SK-N-SH (cell line): ENCODE measurements around the gene AUTS2. TPM values are rescaled to one million over a fixed set of nuclear protein-coding genes. Genes with fewer than 3 reads are reported as not detected.

Experiments used
- CTCF ChIA-PET: fragments of 300-600, 350-600 bp; formaldehyde crosslinking; extraction: SDS; loops from one replicate; lab custom pipeline; 2021; lab: Yijun Ruan, JAX
- POLR2A ChIA-PET: fragments of 350-600 bp; sonication (Branson Sonifier 250); formaldehyde crosslinking; extraction: SDS; loops from one replicate; lab custom pipeline; 2020; ENCODE audit warnings: antibody characterized with exemption, inconsistent platforms; lab: Yijun Ruan, JAX
- DNase-seq: peaks from one replicate; pipeline ENCODE4 v3.0.0; 2012
- H2AFZ ChIP-seq: fragments of 200-600 bp; sonication (generic); 2 replicates; pipeline ENCODE4 v1.8.1; 2016; ENCODE audit warnings: antibody characterized with exemption, mild to moderate bottlenecking, low read depth
- H3F3A ChIP-seq: fragments of 200-600 bp; sonication (generic); replicated peaks from 2 replicates; pipeline ENCODE3; 2016; ENCODE audit warnings: antibody characterized with exemption, mild to moderate bottlenecking; ENCODE audit not compliant: insufficient read depth
- H3K27ac ChIP-seq, 2 experiments: fragments of 200-500 bp in 1 of 2; fragments of 200-600 bp in 1 of 2; sonication (Bioruptor generic) in 1 of 2; sonication (generic), shearing (Covaris generic) in 1 of 2; 2 replicates each; pipeline versions ENCODE4 v1.5.1 to v1.6.1; 2014 to 2016; ENCODE audit warnings: low read depth in 2 of 2, inconsistent platforms in 1 of 2, low read length in 1 of 2, mild to moderate bottlenecking in 1 of 2, mixed read lengths in 1 of 2
- H3K27me3 ChIP-seq: fragments of 200-600 bp; sonication (generic), shearing (Covaris generic); 2 replicates; pipeline ENCODE4 v1.6.1; 2016; ENCODE audit warnings: mixed run types; ENCODE audit not compliant: insufficient read depth
- H3K36me3 ChIP-seq, 2 experiments: fragments of 200-500 bp in 1 of 2; fragments of 200-600 bp in 1 of 2; sonication (Bioruptor generic) in 1 of 2; sonication (generic) in 1 of 2; replicated peaks in 1 of 2; 2 replicates each; pipeline versions ENCODE3 to v1.5.1; 2014 to 2016; ENCODE audit warnings: low read length in 1 of 2, mild to moderate bottlenecking in 1 of 2; ENCODE audit not compliant: insufficient read depth in 2 of 2, control insufficient read depth in 1 of 2
- H3K4me1 ChIP-seq, 2 experiments: fragments of 200-500 bp in 1 of 2; fragments of 200-600 bp in 1 of 2; sonication (Bioruptor generic) in 1 of 2; sonication (generic), shearing (Covaris generic) in 1 of 2; 2 replicates each; pipeline versions ENCODE4 v1.5.1 to v1.6.1; 2014 to 2016; ENCODE audit warnings: low read depth in 1 of 2, low read length in 1 of 2, mixed run types in 1 of 2; ENCODE audit not compliant: insufficient read depth in 2 of 2, control insufficient read depth in 1 of 2
- H3K4me2 ChIP-seq: fragments of 200-600 bp; sonication (generic), shearing (Covaris generic); 2 replicates; pipeline ENCODE4 v1.6.1; 2017; ENCODE audit warnings: mixed run types
- H3K4me3 ChIP-seq, 2 experiments: fragments of 200-500 bp in 1 of 2; fragments of 200-600 bp in 1 of 2; sonication (Bioruptor generic) in 1 of 2; sonication (generic), shearing (Covaris generic) in 1 of 2; 2 replicates each; pipeline versions ENCODE4 v1.5.1 to v1.8.1; 2014 to 2016; ENCODE audit warnings: low read depth in 2 of 2, inconsistent platforms in 1 of 2, low read length in 1 of 2, mild to moderate bottlenecking in 1 of 2, mixed read lengths in 1 of 2, moderate library complexity in 1 of 2
- H3K79me2 ChIP-seq: fragments of 200-600 bp; sonication (generic); 2 replicates; pipeline ENCODE4 v1.8.1; 2017; ENCODE audit warnings: mild to moderate bottlenecking; ENCODE audit not compliant: insufficient read depth
- H3K9ac ChIP-seq: fragments of 200-600 bp; sonication (generic); 2 replicates; pipeline ENCODE4 v1.6.1; 2017; ENCODE audit warnings: mixed run types
- H3K9me2 ChIP-seq: fragments of 200-600 bp; sonication (generic); 2 replicates; pipeline ENCODE4 v1.6.1; 2017; ENCODE audit warnings: mixed run types
- H3K9me3 ChIP-seq: fragments of 200-600 bp; sonication (generic); 2 replicates; pipeline ENCODE4 v1.6.1; 2017; ENCODE audit warnings: mixed run types, mild to moderate bottlenecking, moderate library complexity
- H4K20me1 ChIP-seq: fragments of 200-600 bp; sonication (generic); 2 replicates; pipeline ENCODE4 v1.6.1; 2017; ENCODE audit warnings: mild to moderate bottlenecking, mixed run types; ENCODE audit not compliant: insufficient read depth
- EZH2phosphoT487 ChIP-seq: fragments of 200-600 bp; sonication (generic); IDR thresholded peaks from 2 replicates; pipeline ENCODE4 v1.6.1; 2017; ENCODE audit warnings: low read depth, mixed run types, mild to moderate bottlenecking, antibody characterized with exemption, moderate library complexity, borderline replicate concordance
- FOXM1 ChIP-seq: IDR thresholded peaks from 2 replicates; pipeline ENCODE4 v1.4.0; 2012; ENCODE audit warnings: low read depth, mild to moderate bottlenecking
- GABPA ChIP-seq: IDR thresholded peaks from 2 replicates; pipeline ENCODE4 v1.4.0; 2012; ENCODE audit warnings: low read depth, mild to moderate bottlenecking
- JUND ChIP-seq: IDR thresholded peaks from 2 replicates; pipeline ENCODE4 v1.4.0; 2012
- MEF2A ChIP-seq: IDR thresholded peaks from 2 replicates; pipeline ENCODE4 v1.4.0; 2012; ENCODE audit warnings: low read depth, borderline replicate concordance
- MXI1 ChIP-seq: IDR thresholded peaks from 2 replicates; pipeline ENCODE4 v1.6.1; 2012; ENCODE audit warnings: mild to moderate bottlenecking, low read depth, low read length, improper control_type of control experiment
- NFIC ChIP-seq: IDR thresholded peaks from 2 replicates; pipeline ENCODE4 v1.4.0; 2012; ENCODE audit warnings: borderline replicate concordance
- NRF1 ChIP-seq: IDR thresholded peaks from 2 replicates; pipeline ENCODE4 v1.6.1; 2012; ENCODE audit warnings: low read depth, mild to moderate bottlenecking, low read length
- RAD21 ChIP-seq: IDR thresholded peaks from 2 replicates; pipeline ENCODE4 v1.6.1; 2012; ENCODE audit warnings: mild to moderate bottlenecking, low read length
- RCOR1 ChIP-seq: fragments of 150-350 bp; IDR thresholded peaks from 2 replicates; pipeline ENCODE4 v1.6.1; 2017; ENCODE audit warnings: antibody characterized with exemption, low read length
- RFX5 ChIP-seq: IDR thresholded peaks from 2 replicates; pipeline ENCODE4 v1.6.1; 2012; ENCODE audit warnings: mild to moderate bottlenecking, improper control_type of control experiment, low read length
- RXRA ChIP-seq: IDR thresholded peaks from 2 replicates; pipeline ENCODE4 v1.4.0; 2012; ENCODE audit warnings: low read depth, mild to moderate bottlenecking, borderline replicate concordance
- SMC3 ChIP-seq: IDR thresholded peaks from 2 replicates; pipeline ENCODE4 v1.6.1; 2012; ENCODE audit warnings: low read depth, low read length, improper control_type of control experiment
- WGBS: methylation state at CpG from one replicate; pipeline ENCODE4 v1.1.6; 2017; ENCODE audit warnings: low lambda C conversion rate; 5-methylcytosine and 5-hydroxymethylcytosine counted together
- polyA plus RNA-seq, 3 experiments: library from polyadenylated mRNA; depleted of rRNA; stranded (reverse); fragments of >200 nt; gene quantifications; 2 replicates each; pipeline ENCODE4 v1.2.3, GENCODE V29; 2012
- TF ChIP-seq, protein P1 (sequence below): fragments of 150-350 bp; IDR thresholded peaks from 2 replicates; pipeline ENCODE4 v1.6.1; 2016; ENCODE audit warnings: mild to moderate bottlenecking, low read depth, low read length
- TF ChIP-seq, protein P2 (sequence below): IDR thresholded peaks from 2 replicates; pipeline ENCODE4 v1.6.1; 2012; ENCODE audit warnings: mild to moderate bottlenecking, low read depth, low read length, moderate library complexity
- TF ChIP-seq, protein P3 (sequence below): fragments of 150-350 bp; IDR thresholded peaks from 2 replicates; pipeline ENCODE4 v1.6.1; 2017; ENCODE audit warnings: antibody characterized with exemption, low read length, low read depth, borderline replicate concordance
- TF ChIP-seq, protein P4 (sequence below): fragments of 200-600 bp; sonication (generic); IDR thresholded peaks from 2 replicates; pipeline ENCODE4 v1.6.1; 2017; ENCODE audit warnings: antibody characterized with exemption, mild to moderate bottlenecking, moderate library complexity

Gene AUTS2
- polyA plus RNA-seq, 1 of the 3 experiments (the other 2 are of a cell fraction) = 15.6 TPM

DNA sequence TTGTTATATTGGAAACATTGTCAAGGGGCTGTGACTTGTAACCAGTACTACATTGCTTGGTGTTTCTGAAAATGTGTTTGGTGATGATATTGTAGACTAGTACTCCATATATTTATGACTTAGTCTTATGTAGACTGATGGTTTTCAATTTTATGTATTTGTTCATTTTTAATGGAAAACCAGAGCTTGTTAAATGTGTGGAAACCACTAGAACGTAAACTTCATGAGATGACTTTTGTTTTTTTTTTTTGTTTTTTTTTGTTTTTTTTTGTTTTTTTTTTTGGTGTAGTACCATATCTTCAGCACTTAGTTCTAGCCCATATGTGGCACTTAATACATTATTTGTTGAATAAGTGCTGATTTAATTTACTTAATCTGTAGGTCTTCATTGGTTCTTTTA is 518.6 kb downstream of the AUTS2 start:
- H3K4me3 ChIP-seq = no peak overlapping the region

More for the DNA sequence above, 518.6 kb downstream of the AUTS2 start:
- Histone ChIP-seq H3K9ac (no peak overlapping the region), H3K9me2 (no peaks in the 10 kb centered on the region), H4K20me1 (no peaks in the 10 kb centered on the region), H2AFZ (no peak overlapping the region), H3K9me3 (0 out of 2 replicates have a peak, but pooled peaks cover 2% of the 10 kb centered on the region), H3K79me2 (no peaks in the 10 kb centered on the region), H3K27me3 (no peaks in the 10 kb centered on the region), H3K4me1 (peaks cover 0 to 6% of the 10 kb centered on the region in 2 experiments; a peak in 2 of 4 replicates)
- ChIA-PET POLR2A (no interaction called here), CTCF (interaction anchor here (0.6 to 1.8 kb wide), 6 partner anchors 17 to 74 kb away, joined by 3 to 6 read pairs (median 4); no protein-coding TSS in a partner anchor)
- 25% methylated on average over 1 of the region's 1 CpG for WGBS
- DNase-seq = no peak
- no peak for TF ChIP-seq EZH2phosphoT487
- TF ChIP-seq MEF2A = no peak
- TF ChIP-seq RFX5 = no peak
- no peak for TF ChIP-seq FOXM1
- TF ChIP-seq SMC3 = no peak
- TF ChIP-seq, protein P1, sequence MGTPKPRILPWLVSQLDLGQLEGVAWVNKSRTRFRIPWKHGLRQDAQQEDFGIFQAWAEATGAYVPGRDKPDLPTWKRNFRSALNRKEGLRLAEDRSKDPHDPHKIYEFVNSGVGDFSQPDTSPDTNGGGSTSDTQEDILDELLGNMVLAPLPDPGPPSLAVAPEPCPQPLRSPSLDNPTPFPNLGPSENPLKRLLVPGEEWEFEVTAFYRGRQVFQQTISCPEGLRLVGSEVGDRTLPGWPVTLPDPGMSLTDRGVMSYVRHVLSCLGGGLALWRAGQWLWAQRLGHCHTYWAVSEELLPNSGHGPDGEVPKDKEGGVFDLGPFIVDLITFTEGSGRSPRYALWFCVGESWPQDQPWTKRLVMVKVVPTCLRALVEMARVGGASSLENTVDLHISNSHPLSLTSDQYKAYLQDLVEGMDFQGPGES = no peak
- TF ChIP-seq, protein P2, sequence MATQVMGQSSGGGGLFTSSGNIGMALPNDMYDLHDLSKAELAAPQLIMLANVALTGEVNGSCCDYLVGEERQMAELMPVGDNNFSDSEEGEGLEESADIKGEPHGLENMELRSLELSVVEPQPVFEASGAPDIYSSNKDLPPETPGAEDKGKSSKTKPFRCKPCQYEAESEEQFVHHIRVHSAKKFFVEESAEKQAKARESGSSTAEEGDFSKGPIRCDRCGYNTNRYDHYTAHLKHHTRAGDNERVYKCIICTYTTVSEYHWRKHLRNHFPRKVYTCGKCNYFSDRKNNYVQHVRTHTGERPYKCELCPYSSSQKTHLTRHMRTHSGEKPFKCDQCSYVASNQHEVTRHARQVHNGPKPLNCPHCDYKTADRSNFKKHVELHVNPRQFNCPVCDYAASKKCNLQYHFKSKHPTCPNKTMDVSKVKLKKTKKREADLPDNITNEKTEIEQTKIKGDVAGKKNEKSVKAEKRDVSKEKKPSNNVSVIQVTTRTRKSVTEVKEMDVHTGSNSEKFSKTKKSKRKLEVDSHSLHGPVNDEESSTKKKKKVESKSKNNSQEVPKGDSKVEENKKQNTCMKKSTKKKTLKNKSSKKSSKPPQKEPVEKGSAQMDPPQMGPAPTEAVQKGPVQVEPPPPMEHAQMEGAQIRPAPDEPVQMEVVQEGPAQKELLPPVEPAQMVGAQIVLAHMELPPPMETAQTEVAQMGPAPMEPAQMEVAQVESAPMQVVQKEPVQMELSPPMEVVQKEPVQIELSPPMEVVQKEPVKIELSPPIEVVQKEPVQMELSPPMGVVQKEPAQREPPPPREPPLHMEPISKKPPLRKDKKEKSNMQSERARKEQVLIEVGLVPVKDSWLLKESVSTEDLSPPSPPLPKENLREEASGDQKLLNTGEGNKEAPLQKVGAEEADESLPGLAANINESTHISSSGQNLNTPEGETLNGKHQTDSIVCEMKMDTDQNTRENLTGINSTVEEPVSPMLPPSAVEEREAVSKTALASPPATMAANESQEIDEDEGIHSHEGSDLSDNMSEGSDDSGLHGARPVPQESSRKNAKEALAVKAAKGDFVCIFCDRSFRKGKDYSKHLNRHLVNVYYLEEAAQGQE = no peak
- TF ChIP-seq RXRA = no peak
- TF ChIP-seq, protein P3, sequence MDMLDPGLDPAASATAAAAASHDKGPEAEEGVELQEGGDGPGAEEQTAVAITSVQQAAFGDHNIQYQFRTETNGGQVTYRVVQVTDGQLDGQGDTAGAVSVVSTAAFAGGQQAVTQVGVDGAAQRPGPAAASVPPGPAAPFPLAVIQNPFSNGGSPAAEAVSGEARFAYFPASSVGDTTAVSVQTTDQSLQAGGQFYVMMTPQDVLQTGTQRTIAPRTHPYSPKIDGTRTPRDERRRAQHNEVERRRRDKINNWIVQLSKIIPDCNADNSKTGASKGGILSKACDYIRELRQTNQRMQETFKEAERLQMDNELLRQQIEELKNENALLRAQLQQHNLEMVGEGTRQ = no peak
- no peak for TF ChIP-seq RAD21
- TF ChIP-seq JUND = no peak
- TF ChIP-seq MXI1 = no peak
- no peak for TF ChIP-seq GABPA
- TF ChIP-seq NRF1 = no peak
- TF ChIP-seq, protein P4, sequence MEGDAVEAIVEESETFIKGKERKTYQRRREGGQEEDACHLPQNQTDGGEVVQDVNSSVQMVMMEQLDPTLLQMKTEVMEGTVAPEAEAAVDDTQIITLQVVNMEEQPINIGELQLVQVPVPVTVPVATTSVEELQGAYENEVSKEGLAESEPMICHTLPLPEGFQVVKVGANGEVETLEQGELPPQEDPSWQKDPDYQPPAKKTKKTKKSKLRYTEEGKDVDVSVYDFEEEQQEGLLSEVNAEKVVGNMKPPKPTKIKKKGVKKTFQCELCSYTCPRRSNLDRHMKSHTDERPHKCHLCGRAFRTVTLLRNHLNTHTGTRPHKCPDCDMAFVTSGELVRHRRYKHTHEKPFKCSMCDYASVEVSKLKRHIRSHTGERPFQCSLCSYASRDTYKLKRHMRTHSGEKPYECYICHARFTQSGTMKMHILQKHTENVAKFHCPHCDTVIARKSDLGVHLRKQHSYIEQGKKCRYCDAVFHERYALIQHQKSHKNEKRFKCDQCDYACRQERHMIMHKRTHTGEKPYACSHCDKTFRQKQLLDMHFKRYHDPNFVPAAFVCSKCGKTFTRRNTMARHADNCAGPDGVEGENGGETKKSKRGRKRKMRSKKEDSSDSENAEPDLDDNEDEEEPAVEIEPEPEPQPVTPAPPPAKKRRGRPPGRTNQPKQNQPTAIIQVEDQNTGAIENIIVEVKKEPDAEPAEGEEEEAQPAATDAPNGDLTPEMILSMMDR = no peak
- TF ChIP-seq NFIC = no peak
- no peak for TF ChIP-seq RCOR1
- TF ChIP-seq, all 33 proteins: peak for 0
- no peak overlapping the region for H3K27ac ChIP-seq
- no peak overlapping the region for H3K4me2 ChIP-seq
- H3F3A ChIP-seq = no peaks in the 10 kb centered on the region
- H3K36me3 ChIP-seq = peaks cover 0 to 7% of the 10 kb centered on the region in 2 experiments
